HepG2 (cell line): ENCODE results near the gene SLC16A3. TPM values are rescaled to one million over a fixed set of nuclear protein-coding genes. Genes with fewer than 3 reads are reported as not detected.

ENCODE experiments used
- FOXP1 ChIP-seq, 2 experiments: fragments of 450-650 bp in 1 of 2; IDR thresholded peaks; 2 replicates each; pipeline ENCODE4 v1.6.1; 2017 to 2018; ENCODE audit warnings: antibody characterized with exemption in 1 of 2
- HOXD1 ChIP-seq: sonication (generic); formaldehyde crosslinking; IDR thresholded peaks from 2 replicates; pipeline ENCODE4 v1.5.0; 2020; ENCODE audit warnings: missing genetic modification reagents
- KAT8 ChIP-seq: IDR thresholded peaks from 2 replicates; pipeline ENCODE4 v1.6.1; 2016; ENCODE audit warnings: missing genetic modification reagents, missing compliant biosample characterization
- MNT ChIP-seq: fragments of 450-650 bp; IDR thresholded peaks from 2 replicates; pipeline ENCODE4 v1.6.1; 2016
- MYC ChIP-seq: sonication (generic); formaldehyde crosslinking; IDR thresholded peaks from 2 replicates; pipeline ENCODE4 v1.9.0; 2021; ENCODE audit warnings: missing genetic modification reagents, borderline replicate concordance
- NR2F2 ChIP-seq: IDR thresholded peaks from 2 replicates; pipeline ENCODE4 v1.6.1; 2012; ENCODE audit warnings: low read depth, inconsistent platforms, borderline replicate concordance
- REST ChIP-seq, 2 experiments: IDR thresholded peaks; 2 replicates each; pipeline ENCODE4 v1.6.1; 2011 to 2012; ENCODE audit warnings: low read length in 2 of 2, borderline replicate concordance in 1 of 2, low read depth in 1 of 2, mild to moderate bottlenecking in 1 of 2, moderate library complexity in 1 of 2
- RFX1 ChIP-seq: fragments of 450-650 bp; IDR thresholded peaks from 2 replicates; pipeline ENCODE4 v1.6.1; 2017
- TBP ChIP-seq: sonication (generic); formaldehyde crosslinking; IDR thresholded peaks from 2 replicates; pipeline ENCODE4 v1.5.0; 2020; ENCODE audit warnings: missing genetic modification reagents
- TFAP4 ChIP-seq: sonication (generic); IDR thresholded peaks from 2 replicates; pipeline ENCODE4 v1.6.1; 2016; ENCODE audit warnings: low read depth, borderline replicate concordance
- UBTF ChIP-seq: sonication (generic); formaldehyde crosslinking; IDR thresholded peaks from 2 replicates; pipeline ENCODE4 v1.4.0; 2020; ENCODE audit warnings: mild to moderate bottlenecking, missing genetic modification reagents
- ZBED4 ChIP-seq: sonication (generic); formaldehyde crosslinking; IDR thresholded peaks from 2 replicates; pipeline ENCODE4 v1.4.0; 2020; ENCODE audit warnings: missing genetic modification reagents, borderline replicate concordance
- ZC3H13 ChIP-seq: sonication (generic); formaldehyde crosslinking; IDR thresholded peaks from 2 replicates; pipeline ENCODE4 v1.8.1; 2023; ENCODE audit warnings: mild to moderate bottlenecking, missing genetic modification reagents, moderate library complexity
- ZNF17 ChIP-seq: sonication (generic); formaldehyde crosslinking; IDR thresholded peaks from 2 replicates; pipeline ENCODE4 v1.5.0; 2020; ENCODE audit warnings: mild to moderate bottlenecking, missing genetic modification reagents
- ZNF264 ChIP-seq: sonication (generic); formaldehyde crosslinking; IDR thresholded peaks from 2 replicates; pipeline ENCODE4 v1.4.0; 2020; ENCODE audit warnings: missing genetic modification reagents
- ZNF451 ChIP-seq: sonication (generic); formaldehyde crosslinking; IDR thresholded peaks from 2 replicates; pipeline ENCODE4 v1.5.0; 2020; ENCODE audit warnings: mild to moderate bottlenecking, missing genetic modification reagents
- ZNF780A ChIP-seq: sonication (generic); formaldehyde crosslinking; IDR thresholded peaks from 2 replicates; pipeline ENCODE4 v1.8.0; 2022; ENCODE audit warnings: mild to moderate bottlenecking, missing genetic modification reagents, moderate library complexity
- polyA plus RNA-seq, 8 experiments: library from polyadenylated mRNA; depleted of rRNA in 3 of 8; stranded (reverse) in 7 of 8; unstranded in 1 of 8; fragments of >200 nt; fragmentation: Illumina TruSeq in 4 of 8; extraction: Trizol in 4 of 8; gene quantifications; 2 replicates each; pipeline versions ENCODE4 v1.2.1 to v1.2.3, GENCODE V29; 2011 to 2016; ENCODE audit warnings: low read depth in 4 of 8, missing spikeins in 1 of 8, mixed read lengths in 1 of 8; ENCODE audit not compliant: insufficient read depth in 1 of 8
- total RNA-seq, 5 experiments: library from RNA; depleted of rRNA; stranded (reverse); fragments of >200 nt; fragmentation: Illumina TruSeq; extraction: Trizol; gene quantifications; 2 replicates each; pipeline ENCODE4 v1.2.3, GENCODE V29; 2016; ENCODE audit warnings: low read depth in 1 of 5

The SLC16A3 gene
- total and polyA plus RNA-seq, 2 of the 13 experiments (the other 11 are each of a cell fraction or from before 2014, with no cell fraction given), result 242 to 349 TPM

DNA sequence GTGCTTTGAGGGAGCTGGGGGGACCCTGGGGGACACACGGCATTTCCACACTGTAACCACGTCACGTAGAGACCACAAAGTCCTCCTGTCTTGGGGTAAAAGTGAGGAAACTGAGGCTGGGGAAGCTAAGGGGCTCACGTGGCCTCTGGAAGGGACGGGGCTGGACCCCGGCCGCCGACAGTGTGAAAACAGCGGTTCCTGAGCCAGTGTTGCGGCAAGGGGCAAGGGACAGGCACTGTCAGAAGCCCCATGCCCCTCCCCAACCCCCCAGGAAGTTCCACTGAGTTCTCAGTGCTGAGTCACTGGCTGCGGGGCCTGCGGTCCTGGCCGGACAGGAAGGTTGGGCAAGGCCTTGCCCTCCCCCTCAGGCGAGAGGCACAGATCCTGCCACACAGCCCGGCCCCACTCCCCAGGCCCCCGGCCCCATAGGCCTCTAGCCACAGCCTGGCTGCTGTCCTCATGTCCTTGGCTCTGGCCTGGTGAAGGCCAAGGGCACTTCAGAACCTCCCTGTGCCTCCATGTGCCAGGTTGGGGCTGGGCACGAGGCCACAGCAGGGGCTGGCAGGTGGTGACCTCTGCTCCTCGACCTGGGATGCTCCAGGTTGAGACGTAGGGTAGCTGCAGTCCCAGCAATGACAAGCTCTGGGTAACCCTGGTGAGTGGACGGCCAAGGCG, 11.2 kb upstream of the SLC16A3 start (continued):
- no peak; the same call in 1 of the 2 replicates for TF ChIP-seq ZNF264
- TF ChIP-seq ZNF17 (CRISPR knock-in tag), result no peak
- 0 out of 2 replicates have a peak, but pooled peaks have one; percentile 38 for TF ChIP-seq NR2F2
- TF ChIP-seq UBTF, result peak; percentile 66
- no peak; the same call in 1 of the 2 replicates for TF ChIP-seq TFAP4
- peak; percentile 30; the same call in 1 of the 2 replicates for TF ChIP-seq HOXD1 (CRISPR knock-in tag)
- no peak; the same call in 1 of the 2 replicates for TF ChIP-seq ZNF780A
- TF ChIP-seq TBP (CRISPR knock-in tag), result no peak
- TF ChIP-seq RFX1, result no peak
- no peak for TF ChIP-seq ZBED4 (CRISPR knock-in tag)
- TF ChIP-seq MYC (CRISPR knock-in tag), result peak; percentile 85
- TF ChIP-seq MNT, result no peak
- peak; percentile 95 for TF ChIP-seq ZC3H13 (CRISPR knock-in tag)
- no peak; a peak in 1 of 4 replicates for TF ChIP-seq REST (IDR thresholded peaks at IDR 0.05; ENCODE audit: borderline replicate concordance in 1 of 2, low read depth in 1 of 2, low read length in 2 of 2)
- peak; percentile 88 for TF ChIP-seq KAT8
- no peak for TF ChIP-seq FOXP1 (IDR thresholded peaks at IDR 0.05)
- no peak for TF ChIP-seq FOXP1 (CRISPR knock-in tag; IDR thresholded peaks at IDR 0.05)
- TF ChIP-seq ZNF451 (CRISPR knock-in tag), result peak; percentile 43
